H9 (cell line): ENCODE measurements around the gene PSMA2. TPM values are rescaled to one million over a fixed set of nuclear protein-coding genes. Genes with fewer than 3 reads are reported as not detected.

Experiments
- DNase-seq: peaks from one replicate; pipeline ENCODE4 v3.0.0-alpha.2; 2017
- H2AFZ ChIP-seq: one replicate; pipeline ENCODE4 v1.6.1; 2013; ENCODE audit warnings: mild to moderate bottlenecking, low read length, control low read depth, moderate library complexity
- H2AK5ac ChIP-seq: 2 replicates; pipeline ENCODE4 v1.6.1; 2013; ENCODE audit warnings: low read length, control low read depth, mixed read lengths; ENCODE audit not compliant: insufficient read length
- H2BK120ac ChIP-seq: one replicate; pipeline ENCODE4 v1.6.1; 2013; ENCODE audit warnings: low read depth, mild to moderate bottlenecking, low read length, control low read depth, inconsistent platforms; ENCODE audit not compliant: poor library complexity, severe bottlenecking
- H2BK12ac ChIP-seq: 2 replicates; pipeline ENCODE4 v1.6.1; 2013; ENCODE audit warnings: low read length, control low read depth, mixed read lengths, low read depth; ENCODE audit not compliant: insufficient read length
- H2BK15ac ChIP-seq: 2 replicates; pipeline ENCODE4 v1.6.1; 2013; ENCODE audit warnings: low read depth, low read length, control low read depth
- H2BK20ac ChIP-seq: one replicate; pipeline ENCODE4 v1.6.1; 2013; ENCODE audit warnings: low read depth, mild to moderate bottlenecking, low read length, control low read depth, inconsistent platforms; ENCODE audit not compliant: poor library complexity, severe bottlenecking
- H2BK5ac ChIP-seq: 2 replicates; pipeline ENCODE4 v1.6.1; 2013; ENCODE audit warnings: low read length, control low read depth, mixed read lengths; ENCODE audit not compliant: insufficient read length
- H3K14ac ChIP-seq: 2 replicates; pipeline ENCODE4 v1.6.1; 2013; ENCODE audit warnings: low read length, control low read depth; ENCODE audit not compliant: insufficient read depth
- H3K18ac ChIP-seq: 2 replicates; pipeline ENCODE4 v1.6.1; 2013; ENCODE audit warnings: low read depth, mild to moderate bottlenecking, mixed read lengths, low read length, control low read depth; ENCODE audit not compliant: insufficient read length
- H3K23ac ChIP-seq: 2 replicates; pipeline ENCODE4 v1.6.1; 2013; ENCODE audit warnings: low read length, control low read depth, mixed read lengths, low read depth; ENCODE audit not compliant: insufficient read length
- H3K23me2 ChIP-seq: 2 replicates; pipeline ENCODE4 v1.6.1; 2013; ENCODE audit warnings: low read depth, mild to moderate bottlenecking, mixed read lengths, low read length, control low read depth; ENCODE audit not compliant: insufficient read length, poor library complexity, severe bottlenecking
- H3K27ac ChIP-seq: 2 replicates; pipeline ENCODE4 v1.5.1; 2013; ENCODE audit warnings: low read length, control low read depth, mixed read lengths, low read depth; ENCODE audit not compliant: insufficient read length
- H3K27me3 ChIP-seq: 2 replicates; pipeline ENCODE4 v1.6.1; 2013; ENCODE audit warnings: low read length, control low read depth, inconsistent platforms; ENCODE audit not compliant: insufficient read depth
- H3K4ac ChIP-seq: 2 replicates; pipeline ENCODE4 v1.6.1; 2013; ENCODE audit warnings: low read depth, mild to moderate bottlenecking, control low read depth, inconsistent platforms, low read length, moderate library complexity
- H3K4me1 ChIP-seq: 2 replicates; pipeline ENCODE4 v1.6.1; 2013; ENCODE audit warnings: low read length, control low read depth, inconsistent platforms; ENCODE audit not compliant: insufficient read depth
- H3K4me2 ChIP-seq: 2 replicates; pipeline ENCODE4 v1.6.1; 2013; ENCODE audit warnings: low read length, control low read depth, mixed read lengths; ENCODE audit not compliant: insufficient read length, insufficient read depth
- H3K56ac ChIP-seq: 2 replicates; pipeline ENCODE4 v1.6.1; 2013; ENCODE audit warnings: low read depth, mild to moderate bottlenecking, mixed read lengths, low read length, control low read depth; ENCODE audit not compliant: insufficient read length
- H3K79me1 ChIP-seq: 2 replicates; pipeline ENCODE4 v1.6.1; 2013; ENCODE audit warnings: low read depth, mild to moderate bottlenecking, moderate library complexity, low read length, control low read depth, inconsistent platforms; ENCODE audit not compliant: insufficient read depth, poor library complexity, severe bottlenecking
- H3K79me2 ChIP-seq: 2 replicates; pipeline ENCODE4 v1.6.1; 2013; ENCODE audit warnings: low read length, control low read depth, inconsistent platforms; ENCODE audit not compliant: insufficient read depth
- H3K9ac ChIP-seq: 2 replicates; pipeline ENCODE4 v1.6.1; 2013; ENCODE audit warnings: low read length, control low read depth, mixed read lengths; ENCODE audit not compliant: insufficient read length; ENCODE audit errors: extremely low read depth
- H3K9me3 ChIP-seq: one replicate; pipeline ENCODE4 v1.6.1; 2013; ENCODE audit warnings: low read depth, low read length, inconsistent platforms; ENCODE audit not compliant: control insufficient read depth
- H3T11ph ChIP-seq: one replicate; pipeline ENCODE4 v1.6.1; 2013; ENCODE audit warnings: mild to moderate bottlenecking, low read length, control low read depth, inconsistent platforms
- H4K20me1 ChIP-seq: one replicate; pipeline ENCODE4 v1.6.1; 2013; ENCODE audit not compliant: control insufficient read depth, insufficient read length, insufficient read depth
- H4K5ac ChIP-seq: 2 replicates; pipeline ENCODE4 v1.6.1; 2013; ENCODE audit warnings: low read depth, mild to moderate bottlenecking, mixed read lengths, low read length, control low read depth; ENCODE audit not compliant: insufficient read length
- H4K8ac ChIP-seq: replicated peaks from 2 replicates; pipeline ENCODE4 v1.6.1; 2013; ENCODE audit warnings: low read length, control low read depth, mixed read lengths, low read depth; ENCODE audit not compliant: insufficient read length
- H4K91ac ChIP-seq: 2 replicates; pipeline ENCODE4 v1.6.1; 2013; ENCODE audit warnings: low read depth, mild to moderate bottlenecking, moderate library complexity, mixed read lengths, low read length, control low read depth; ENCODE audit not compliant: insufficient read length
- H3K27ac Mint-ChIP-seq, 3 experiments: 2 replicates in 2 of 3; 3 replicates in 1 of 3; pipeline ENCODE4 v1.8.0; 2020 to 2021; ENCODE audit warnings: mixed read lengths in 3 of 3, mild to moderate bottlenecking in 1 of 3, moderate library complexity in 1 of 3
- H3K27me3 Mint-ChIP-seq: 2 replicates; pipeline ENCODE4 v1.8.0; 2021; ENCODE audit warnings: low read depth, mild to moderate bottlenecking, moderate library complexity, mixed read lengths
- H3K36me3 Mint-ChIP-seq, 3 experiments: 2 replicates in 2 of 3; 3 replicates in 1 of 3; pipeline ENCODE4 v1.8.0; 2020 to 2021; ENCODE audit warnings: low read depth in 3 of 3, mixed read lengths in 3 of 3; ENCODE audit not compliant: insufficient read depth in 1 of 3
- H3K4me1 Mint-ChIP-seq, 2 experiments: 2 replicates each; pipeline ENCODE4 v1.8.0; 2020; ENCODE audit warnings: mixed read lengths in 2 of 2
- H3K4me3 Mint-ChIP-seq, 2 experiments: 2 replicates in 1 of 2; 3 replicates in 1 of 2; pipeline ENCODE4 v1.8.0; 2020 to 2021; ENCODE audit warnings: mild to moderate bottlenecking in 2 of 2, mixed read lengths in 2 of 2, moderate library complexity in 1 of 2
- H3K9me3 Mint-ChIP-seq, 2 experiments: 2 replicates in 1 of 2; 3 replicates in 1 of 2; pipeline ENCODE4 v1.8.0; 2020; ENCODE audit warnings: mild to moderate bottlenecking in 2 of 2, mixed read lengths in 2 of 2, moderate library complexity in 1 of 2
- CTCF ChIP-seq: fragments of 200-600 bp; sonication (generic); conservative IDR thresholded peaks from 3 replicates; pipeline ENCODE4 v1.8.0; 2021; ENCODE audit warnings: antibody characterized with exemption, mild to moderate bottlenecking
- WGBS: extraction: QIAGEN DNeasy Blood & Tissue Kit; methylation state at CpG from one replicate; pipeline ENCODE4 v1.1.7; 2013; ENCODE audit warnings: missing lambda C conversion rate, low lambda C conversion rate, mixed read lengths; ENCODE audit not compliant: insufficient read length; ENCODE audit errors: extremely low coverage; 5-methylcytosine and 5-hydroxymethylcytosine counted together
- total RNA-seq: library from RNA; stranded (reverse); gene quantifications from 2 replicates; pipeline ENCODE4 v1.2.1, GENCODE V29; 2021

PSMA2 gene
- total RNA-seq, 1 experiment from 2014 or later: 227 TPM

GRCh38 chr7:42914009-42914408, 18.0 kb downstream of the PSMA2 start:
- Histone ChIP-seq H2BK20ac (no peak overlapping the region), H3T11ph (no peak overlapping the region), H3K56ac (no peak overlapping the region), H2BK5ac (no peak overlapping the region), H3K79me2 (peaks cover 3% of the 10 kb centered on the region; the same call in 1 of the 2 replicates), H3K18ac (no peak overlapping the region), H3K79me1 (no peaks in the 10 kb centered on the region), H3K4me2 (no peak overlapping the region), H2BK120ac (no peak overlapping the region), H3K9ac (no peak overlapping the region), H2AK5ac (no peak overlapping the region), H2BK15ac (no peak overlapping the region), H4K91ac (no peak overlapping the region), H3K9me3 (no peaks in the 10 kb centered on the region), H4K5ac (no peak overlapping the region), H3K23me2 (peaks cover 9% of the 10 kb centered on the region), H2AFZ (no peak overlapping the region), H3K27me3 (no peaks in the 10 kb centered on the region), H3K4me1 (peaks cover 12% of the 10 kb centered on the region), H4K8ac (no peak overlapping the region), H3K23ac (no peak overlapping the region), H3K4ac (no peak overlapping the region), H4K20me1 (no peaks in the 10 kb centered on the region), H3K14ac (no peak overlapping the region), H2BK12ac (no peak overlapping the region), H3K27ac (no peak overlapping the region)
- no peak for TF ChIP-seq CTCF
- no CpG with 5 or more reads among the region's 6 CpGs for WGBS
- Mint-ChIP-seq H3K27me3 (no peaks in the 10 kb centered on the region), H3K36me3 (peaks cover 15 to 60% (median 49%) of the 10 kb centered on the region in 3 experiments; a peak in 6 of 7 replicates), H3K4me1 (peaks cover 36 to 41% of the 10 kb centered on the region in 2 experiments), H3K9me3 (no peaks in the 10 kb centered on the region; a peak in 1 of 5 replicates), H3K4me3 (no peak overlapping the region), H3K27ac (peak overlapping the region in 1 of 3 experiments; percentile 59; a peak in 2 of 7 replicates)
- no peak for DNase-seq
